Left kidney (tissue), 2 donors: Measurements from ENCODE around the gene MYORG. TPM values are rescaled to one million over a fixed set of nuclear protein-coding genes. Genes with fewer than 3 reads are reported as not detected.

ENCODE experiments used
- DNase-seq: peaks from one replicate; pipeline ENCODE4 v3.0.0-alpha.2; 2013
- polyA plus RNA-seq: library from polyadenylated mRNA; unstranded; fragments of 120-200 nt; gene quantifications from one replicate; pipeline ENCODE4 v1.2.1, GENCODE V29; 2013; ENCODE audit not compliant: insufficient read length

The MYORG gene
- polyA plus RNA-seq, 1 donor: 9.3 TPM

- DNase-seq: no peak
Observed at GRCh38 chr9:34385561-34386230, 9.0 kb upstream of the MYORG start.

DNA sequence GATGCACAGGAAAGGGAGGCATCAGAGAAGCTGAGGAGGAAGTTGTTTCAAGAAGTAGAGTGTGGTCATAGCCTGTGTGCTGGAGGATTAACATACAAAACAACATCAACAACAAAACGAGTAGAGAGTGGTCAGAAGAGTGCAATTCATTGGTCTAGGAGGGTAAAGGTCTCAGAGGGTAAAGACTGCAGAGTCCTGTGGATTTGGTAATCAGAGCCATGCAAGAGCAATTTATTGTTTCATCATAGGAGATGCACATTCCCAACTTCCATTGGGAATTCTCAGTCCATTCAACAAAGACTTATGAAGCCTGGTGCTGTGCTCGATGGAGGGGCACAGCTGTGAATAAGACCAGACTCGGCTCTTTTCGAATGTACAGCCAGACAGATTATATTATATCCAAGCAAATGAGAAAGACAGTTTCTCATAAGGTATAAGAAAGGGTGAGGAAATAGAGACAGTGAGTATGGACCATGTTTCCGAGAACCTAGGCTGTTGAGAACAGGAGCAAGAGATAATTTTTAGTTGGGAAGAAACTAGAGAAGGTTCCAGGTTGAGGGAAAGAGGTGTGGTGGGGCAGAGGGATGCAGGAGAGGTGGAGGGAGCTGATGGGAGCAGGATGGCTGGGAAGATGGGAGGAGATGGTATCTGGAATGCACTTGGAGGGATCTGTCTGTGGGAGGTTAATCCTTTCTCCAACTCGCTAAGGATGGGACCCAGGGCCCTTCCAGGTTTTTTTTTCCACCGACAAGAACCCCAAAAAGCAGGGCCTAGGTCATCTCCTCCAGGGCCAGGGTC, 7.9 kb upstream of the MYORG start:
- DNase-seq: no peak

- no peak for DNase-seq
Observed at GRCh38 chr9:34383904-34384303, 7.2 kb upstream of the MYORG start.

DNA sequence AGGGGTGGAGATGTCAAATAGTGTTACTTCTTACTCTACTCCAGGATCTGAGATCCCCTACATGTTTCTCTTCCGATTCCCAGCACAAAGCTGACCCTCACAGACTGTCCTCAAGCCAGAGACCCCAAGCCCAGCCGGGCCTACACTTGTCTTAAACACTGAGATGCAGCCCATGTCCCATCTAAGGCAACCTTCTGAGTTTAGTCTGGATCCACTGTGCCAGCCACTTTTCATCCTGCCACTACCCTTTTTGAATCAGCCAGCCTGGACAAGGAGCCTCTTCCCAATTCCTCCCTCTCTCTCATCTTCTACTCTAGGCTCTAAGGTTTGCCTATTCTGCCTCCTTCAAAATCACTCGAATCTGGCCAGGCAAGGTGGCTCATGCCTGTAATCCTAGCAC, 6.2 kb upstream of the MYORG start:
- DNase-seq: no peak

DNA sequence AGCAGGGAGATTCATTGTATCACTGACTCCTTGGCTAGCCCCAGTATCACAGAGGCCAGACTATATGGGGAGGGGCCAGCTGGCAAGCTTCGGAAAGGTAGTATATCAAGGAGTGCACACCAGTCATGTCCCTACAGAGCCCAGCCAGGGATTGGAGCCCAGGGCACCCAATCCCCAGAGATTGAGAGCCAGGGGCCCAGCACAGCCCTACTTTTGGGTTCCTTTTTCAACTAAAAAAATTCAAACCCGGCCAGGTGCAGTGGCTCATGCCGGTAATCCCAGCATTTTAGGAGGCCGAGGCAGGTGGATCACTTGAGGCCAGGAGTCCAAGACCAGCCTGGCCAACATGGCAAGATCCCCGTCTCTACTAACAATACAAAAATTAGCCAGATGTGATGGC, 5.4 kb upstream of the MYORG start:
- DNase-seq: no peak

- DNase-seq: no peak
Observed at GRCh38 chr9:34381323-34381722, 4.6 kb upstream of the MYORG start.

DNA sequence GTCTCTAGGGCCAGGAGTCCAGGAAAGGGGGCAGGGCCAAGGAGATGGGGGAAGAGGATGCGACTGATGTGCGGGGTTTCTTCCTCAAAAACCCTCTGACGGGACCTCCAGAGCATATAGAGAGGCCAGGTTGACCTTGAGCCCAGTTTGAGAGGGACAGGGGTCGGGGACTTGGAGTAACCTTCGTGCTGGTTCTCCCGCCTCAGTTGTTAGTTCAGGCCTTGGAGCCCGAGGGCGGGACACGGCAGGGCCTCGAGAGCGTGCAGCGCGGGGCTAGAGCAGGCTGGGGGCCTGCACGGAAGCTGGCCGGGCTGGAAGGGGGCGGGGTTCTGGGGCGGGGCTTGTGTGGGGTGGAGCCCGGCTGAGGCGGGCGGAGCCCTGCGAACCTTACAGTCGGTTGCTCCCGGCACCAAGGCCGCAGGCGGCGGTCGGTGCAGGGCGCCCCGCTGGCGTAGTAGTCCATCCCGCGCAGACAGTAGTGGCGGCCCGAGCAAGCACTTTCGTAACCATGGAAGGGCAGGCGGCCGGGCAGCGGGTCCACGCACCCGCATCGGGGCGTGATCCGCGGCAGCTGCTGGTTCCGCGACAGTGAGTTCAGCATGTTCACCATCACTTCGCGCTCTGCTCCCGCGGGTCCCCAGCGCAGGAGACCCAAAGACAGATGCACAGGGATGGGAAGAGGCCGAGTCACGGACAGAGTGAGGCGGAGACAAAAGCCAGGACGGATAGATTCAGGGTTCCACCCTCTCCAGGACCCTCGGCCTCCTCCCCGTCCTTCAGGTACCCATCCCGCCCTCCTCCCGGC, 4.0 kb upstream of the MYORG start:
- peak; percentile 62 for DNase-seq

DNA sequence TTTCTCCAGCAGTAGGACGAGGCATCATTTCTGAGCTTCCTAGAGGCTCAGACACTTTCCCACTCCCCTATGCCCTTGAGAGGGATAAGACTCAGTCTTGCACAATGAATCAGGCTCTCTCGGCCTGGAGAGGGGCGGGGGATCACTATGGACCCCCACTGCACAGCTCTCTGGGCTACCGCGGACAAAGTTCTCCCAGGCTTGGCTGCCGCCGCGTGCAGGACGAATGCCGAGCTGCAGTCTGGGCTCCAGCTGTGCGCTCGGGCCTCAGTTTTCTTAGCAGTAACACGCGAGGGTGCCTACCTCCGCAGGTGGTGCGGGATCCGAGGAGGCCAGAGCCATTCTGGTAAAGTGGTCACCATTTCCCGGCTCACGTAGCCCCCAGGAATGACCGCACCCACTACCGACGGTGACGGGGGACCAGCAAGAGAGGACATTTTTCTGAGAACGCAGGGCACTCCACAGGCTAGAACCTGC, 3.4 kb upstream of the MYORG start:
- no peak for DNase-seq

DNA sequence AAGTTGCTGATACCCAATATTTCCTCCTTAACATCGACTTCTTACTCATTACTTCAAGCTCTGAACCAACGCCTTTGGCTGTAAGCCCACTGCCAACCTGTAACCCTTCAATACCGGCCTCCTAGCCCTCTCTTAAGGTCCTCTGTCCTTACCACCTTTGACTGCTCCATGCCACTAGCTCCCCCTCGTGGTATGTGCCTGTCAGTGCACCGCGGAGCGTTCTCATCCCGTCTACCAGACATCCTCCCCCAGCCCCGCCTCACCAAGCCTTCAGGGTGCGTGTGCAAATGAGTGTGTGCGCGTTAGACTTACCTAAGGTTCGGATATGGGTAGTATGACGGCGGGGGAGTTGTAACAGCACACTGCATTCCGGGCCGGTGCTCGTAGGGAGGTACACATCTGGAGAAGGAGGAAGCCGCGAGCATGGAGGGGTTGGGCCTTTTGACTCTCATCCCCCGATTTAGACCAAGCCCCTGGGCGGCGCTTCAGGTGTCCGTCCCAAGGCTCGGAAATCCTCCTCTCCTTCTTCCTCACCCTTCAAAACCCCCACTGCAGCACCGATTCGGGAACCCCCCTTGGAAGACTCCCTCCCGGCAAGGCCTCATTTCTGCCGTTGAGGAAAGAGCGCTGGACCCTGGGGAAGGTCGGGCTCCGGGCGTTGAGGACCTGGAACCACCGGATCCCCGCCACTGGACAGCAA, 2.8 kb upstream of the MYORG start:
- peak; percentile 83 for DNase-seq

DNA sequence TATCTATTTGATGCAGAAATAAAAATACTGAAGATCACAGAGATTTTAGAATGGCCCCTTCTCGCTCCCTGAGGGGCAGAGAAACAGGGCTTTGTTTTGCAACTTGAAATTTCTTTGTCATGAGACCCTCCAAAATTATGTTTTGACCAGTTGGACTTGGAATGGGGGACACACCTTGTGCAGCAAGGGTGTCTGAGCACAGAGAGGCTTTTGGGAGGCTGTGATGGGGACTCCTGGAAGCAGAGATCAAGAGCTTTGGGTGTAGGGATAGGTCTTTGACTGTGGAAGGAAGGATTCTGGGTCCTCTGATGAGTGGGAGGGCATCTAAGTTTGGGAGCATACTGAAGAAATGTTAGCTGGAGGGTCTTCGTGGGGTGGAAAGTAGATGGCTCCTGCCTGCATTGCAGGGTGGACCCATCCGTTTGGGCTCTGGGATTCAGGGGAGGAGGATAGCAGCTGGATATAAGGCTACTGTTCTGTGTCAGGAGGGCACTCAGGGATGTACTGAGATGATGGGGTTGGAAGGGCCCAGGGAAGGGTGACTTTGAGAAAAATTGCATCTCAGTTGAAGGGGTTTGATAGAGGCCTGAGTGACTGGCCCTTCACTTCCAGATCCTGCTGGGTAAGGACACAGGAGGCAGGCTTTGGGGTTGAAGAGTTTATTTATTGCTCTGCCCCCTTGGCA, 1.8 kb upstream of the MYORG start:
- DNase-seq: no peak

- DNase-seq: no peak
Observed at GRCh38 chr9:34377404-34377746, 677 bp upstream of the MYORG start.

DNA sequence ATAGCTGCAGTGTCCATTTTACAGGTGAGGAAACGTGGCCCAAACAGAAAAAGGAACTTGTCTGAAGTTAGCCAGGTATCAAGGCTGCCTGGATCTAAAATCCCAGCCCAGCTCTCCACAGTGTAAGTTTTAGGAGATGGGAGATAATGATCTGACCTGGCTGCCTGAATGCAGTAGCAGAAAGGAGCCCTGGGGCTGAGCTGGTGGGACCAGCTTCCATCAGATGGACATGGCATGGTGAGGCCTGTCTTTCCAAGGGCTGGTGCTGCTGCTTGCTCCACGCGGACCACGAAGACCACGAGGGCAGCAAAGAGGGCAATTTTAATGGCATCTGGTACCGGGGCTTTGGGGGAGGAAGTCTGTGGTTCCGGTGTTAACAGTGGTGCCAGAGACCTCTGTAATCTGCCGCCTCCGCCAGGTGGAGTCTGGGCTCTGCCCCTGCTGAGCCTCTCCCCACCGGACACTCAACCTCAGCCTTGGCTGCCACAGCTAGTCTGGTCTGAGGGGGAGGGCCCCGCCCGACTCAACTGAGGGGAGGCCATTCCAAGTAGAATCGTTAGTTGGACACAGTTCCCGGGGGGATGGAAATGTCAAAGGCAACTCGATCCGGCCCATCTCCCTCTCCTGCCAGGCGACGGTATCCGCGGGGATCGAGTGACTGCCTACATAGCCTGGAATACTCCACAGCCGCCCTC, 650 bp downstream of the MYORG start:
- peak; percentile 50 for DNase-seq

GRCh38 chr9:34374905-34375552, 1.7 kb downstream of the MYORG start:
- no peak for DNase-seq

- no peak for DNase-seq
Observed at GRCh38 chr9:34374339-34374738, 2.4 kb downstream of the MYORG start.

- DNase-seq: no peak
Observed at GRCh38 chr9:34373749-34374148, 2.9 kb downstream of the MYORG start.

DNA sequence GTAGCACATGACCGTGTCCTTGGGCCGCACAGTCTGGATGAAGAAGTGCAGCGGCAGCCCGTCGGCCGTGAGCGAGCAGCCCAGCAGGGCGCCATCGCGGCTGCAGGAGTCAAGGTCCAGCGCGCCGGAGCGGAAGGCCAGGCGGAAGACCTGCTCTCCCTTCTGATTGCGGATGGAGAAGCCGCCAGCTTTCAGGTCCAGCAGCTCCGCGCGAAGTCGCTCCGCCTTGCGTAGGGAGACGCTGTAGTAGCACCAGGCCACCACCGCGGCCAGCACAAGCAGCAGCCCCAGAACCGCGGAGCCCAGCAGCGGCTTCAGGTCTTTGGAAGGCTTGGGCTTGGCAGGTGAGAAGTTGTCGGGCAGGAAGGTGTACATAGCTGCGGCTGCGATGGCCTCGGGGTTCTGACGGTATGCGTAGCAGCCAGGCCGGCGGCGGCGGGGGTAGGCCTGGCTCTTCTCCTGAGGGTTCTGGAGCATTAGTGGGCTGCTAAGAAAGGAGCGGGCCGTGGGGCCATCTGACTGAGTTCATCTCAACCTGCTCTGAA, 4.2 kb downstream of the MYORG start:
- DNase-seq: peak; percentile 32

DNA sequence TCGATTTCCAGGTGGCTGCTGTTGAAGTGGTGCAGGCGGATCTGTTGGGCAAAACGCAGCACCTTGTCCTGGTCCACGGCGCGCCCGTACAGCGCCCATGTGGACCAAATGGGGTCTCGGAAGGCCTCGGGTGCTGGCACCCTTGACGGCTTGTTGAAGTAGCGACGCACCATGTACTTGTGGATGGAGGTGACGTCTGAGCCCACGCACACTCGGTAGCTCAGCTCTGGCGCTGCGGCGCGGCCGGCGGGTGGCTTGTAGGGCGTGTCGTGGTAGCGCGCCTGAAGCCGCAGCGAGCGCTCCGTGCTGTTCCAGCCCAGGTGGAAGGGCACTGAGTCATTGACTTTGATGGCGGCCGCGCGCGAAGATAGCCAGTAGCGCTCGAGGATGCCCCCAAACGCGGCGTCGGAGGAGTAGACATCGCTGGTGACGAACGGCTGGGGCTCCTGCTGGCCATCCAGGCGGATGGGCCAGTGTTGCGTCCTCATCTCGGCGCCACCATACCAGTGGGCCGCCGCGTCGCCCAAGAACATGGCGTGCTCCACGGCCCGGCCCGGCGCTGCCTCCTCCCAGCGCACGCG, 4.7 kb downstream of the MYORG start:
- no peak for DNase-seq

DNA sequence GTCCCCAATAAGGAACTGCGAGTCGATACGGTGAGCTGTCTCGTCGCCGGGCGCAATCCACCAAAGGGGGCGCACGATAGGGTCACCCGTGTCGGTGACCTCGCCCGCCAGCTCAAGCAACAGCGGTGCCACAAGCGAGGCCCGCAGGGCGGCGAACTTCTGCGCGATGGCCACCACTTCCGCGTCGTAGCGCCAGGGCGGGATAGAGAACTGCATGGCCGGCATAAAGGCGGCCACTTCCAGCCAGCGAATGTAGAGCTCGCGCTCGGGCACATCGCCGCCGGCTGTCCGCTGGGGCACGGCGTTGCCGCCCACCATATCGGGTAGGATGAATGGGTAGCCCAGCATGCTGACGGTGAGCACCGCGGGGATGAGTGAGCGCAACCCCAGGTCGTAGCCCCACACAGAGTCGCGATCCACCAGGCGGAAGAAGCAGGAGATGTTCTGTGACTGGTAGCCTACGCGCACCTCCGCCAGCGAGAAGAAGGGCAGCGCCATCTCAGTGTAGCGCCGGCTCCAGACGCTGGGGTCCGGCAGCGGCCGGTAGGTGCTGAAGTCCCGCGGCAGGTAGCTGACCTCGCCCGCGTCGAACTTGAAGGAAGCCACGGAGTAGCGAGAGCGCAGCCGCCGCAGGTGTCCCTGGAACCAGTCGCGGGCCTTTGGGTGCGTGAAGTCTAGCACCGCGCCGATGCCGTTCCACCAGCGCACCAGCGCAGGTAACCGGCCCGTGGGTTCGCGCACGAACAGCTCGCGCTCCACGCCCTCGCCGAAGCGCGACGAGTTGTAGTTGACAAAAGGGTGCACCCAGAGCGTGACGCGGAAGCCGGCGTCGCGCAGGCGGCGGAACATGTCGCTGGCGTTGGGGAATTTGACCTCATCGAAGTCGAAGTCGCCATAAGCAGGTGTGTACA, 5.5 kb downstream of the MYORG start:
- DNase-seq: no peak
